ENCODE measurements around the gene BRIP1. TPM values are rescaled to one million over a fixed set of nuclear protein-coding genes. Genes with fewer than 3 reads are reported as not detected.

BRIP1 gene
- polyA plus RNA-seq, 1 of the 3 experiments (the other 2 are of a cell fraction) = 2.0 TPM

DNA sequence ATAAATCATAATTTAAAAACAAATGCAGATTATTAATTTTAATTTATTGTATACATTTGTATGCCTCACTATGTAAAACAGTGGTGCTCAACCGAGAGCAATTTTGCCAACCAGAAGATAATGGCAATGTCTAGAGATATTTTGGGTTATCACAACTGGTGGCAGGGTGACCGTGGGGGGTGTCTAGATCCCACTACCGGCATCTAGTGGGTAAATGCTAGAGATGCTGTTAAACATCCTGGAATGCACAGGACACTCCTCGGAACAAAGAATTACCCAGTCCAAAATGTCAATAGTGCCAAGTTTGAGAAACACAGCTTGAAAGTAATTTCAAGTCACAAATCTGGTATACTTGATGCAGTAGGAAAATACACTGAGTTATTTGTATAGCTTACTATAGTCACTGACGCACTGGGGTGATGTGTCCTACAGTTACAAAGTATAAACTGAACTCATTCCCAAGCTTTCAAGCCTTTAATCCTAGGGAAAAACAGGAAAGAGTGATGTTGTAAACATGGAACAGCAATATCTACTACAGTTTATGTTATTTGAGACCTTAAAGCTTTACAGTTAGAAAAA, 133.5 kb downstream of the BRIP1 start (continued):
- TF ChIP-seq, protein P1, sequence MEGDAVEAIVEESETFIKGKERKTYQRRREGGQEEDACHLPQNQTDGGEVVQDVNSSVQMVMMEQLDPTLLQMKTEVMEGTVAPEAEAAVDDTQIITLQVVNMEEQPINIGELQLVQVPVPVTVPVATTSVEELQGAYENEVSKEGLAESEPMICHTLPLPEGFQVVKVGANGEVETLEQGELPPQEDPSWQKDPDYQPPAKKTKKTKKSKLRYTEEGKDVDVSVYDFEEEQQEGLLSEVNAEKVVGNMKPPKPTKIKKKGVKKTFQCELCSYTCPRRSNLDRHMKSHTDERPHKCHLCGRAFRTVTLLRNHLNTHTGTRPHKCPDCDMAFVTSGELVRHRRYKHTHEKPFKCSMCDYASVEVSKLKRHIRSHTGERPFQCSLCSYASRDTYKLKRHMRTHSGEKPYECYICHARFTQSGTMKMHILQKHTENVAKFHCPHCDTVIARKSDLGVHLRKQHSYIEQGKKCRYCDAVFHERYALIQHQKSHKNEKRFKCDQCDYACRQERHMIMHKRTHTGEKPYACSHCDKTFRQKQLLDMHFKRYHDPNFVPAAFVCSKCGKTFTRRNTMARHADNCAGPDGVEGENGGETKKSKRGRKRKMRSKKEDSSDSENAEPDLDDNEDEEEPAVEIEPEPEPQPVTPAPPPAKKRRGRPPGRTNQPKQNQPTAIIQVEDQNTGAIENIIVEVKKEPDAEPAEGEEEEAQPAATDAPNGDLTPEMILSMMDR (IDR thresholded peaks at IDR 0.05) = no peak
- TF ChIP-seq POLR2AphosphoS5 (IDR thresholded peaks at IDR 0.05; ENCODE audit: low read depth, low read length) = no peak
- no peak for TF ChIP-seq FOXJ3 (CRISPR knock-in tag; IDR thresholded peaks at IDR 0.05)
- no peak for TF ChIP-seq RFX5 (IDR thresholded peaks at IDR 0.05; ENCODE audit: low read length)
- no peak for TF ChIP-seq NFIC (IDR thresholded peaks at IDR 0.05; ENCODE audit: borderline replicate concordance)
- TF ChIP-seq RXRA (IDR thresholded peaks at IDR 0.05; ENCODE audit: borderline replicate concordance, low read depth) = no peak
- TF ChIP-seq RAD21 (IDR thresholded peaks at IDR 0.05; ENCODE audit: low read length) = no peak
- no peak for TF ChIP-seq MXI1 (IDR thresholded peaks at IDR 0.05; ENCODE audit: low read depth, low read length)
- TF ChIP-seq YY1 (IDR thresholded peaks at IDR 0.05; ENCODE audit: low read depth) = no peak
- no peak for TF ChIP-seq CHD2 (IDR thresholded peaks at IDR 0.05; ENCODE audit: low read length, partially characterized antibody)
- TF ChIP-seq EP300 (IDR thresholded peaks at IDR 0.05; ENCODE audit: borderline replicate concordance in 1 of 2, low read depth in 1 of 2, low read length in 1 of 2) = no peak
- no peak for TF ChIP-seq TAF1 (IDR thresholded peaks at IDR 0.05; ENCODE audit: borderline replicate concordance, low read depth, low read length)
- TF ChIP-seq, protein P2, sequence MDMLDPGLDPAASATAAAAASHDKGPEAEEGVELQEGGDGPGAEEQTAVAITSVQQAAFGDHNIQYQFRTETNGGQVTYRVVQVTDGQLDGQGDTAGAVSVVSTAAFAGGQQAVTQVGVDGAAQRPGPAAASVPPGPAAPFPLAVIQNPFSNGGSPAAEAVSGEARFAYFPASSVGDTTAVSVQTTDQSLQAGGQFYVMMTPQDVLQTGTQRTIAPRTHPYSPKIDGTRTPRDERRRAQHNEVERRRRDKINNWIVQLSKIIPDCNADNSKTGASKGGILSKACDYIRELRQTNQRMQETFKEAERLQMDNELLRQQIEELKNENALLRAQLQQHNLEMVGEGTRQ (IDR thresholded peaks at IDR 0.05; ENCODE audit: borderline replicate concordance, low read depth, low read length) = no peak

DNA sequence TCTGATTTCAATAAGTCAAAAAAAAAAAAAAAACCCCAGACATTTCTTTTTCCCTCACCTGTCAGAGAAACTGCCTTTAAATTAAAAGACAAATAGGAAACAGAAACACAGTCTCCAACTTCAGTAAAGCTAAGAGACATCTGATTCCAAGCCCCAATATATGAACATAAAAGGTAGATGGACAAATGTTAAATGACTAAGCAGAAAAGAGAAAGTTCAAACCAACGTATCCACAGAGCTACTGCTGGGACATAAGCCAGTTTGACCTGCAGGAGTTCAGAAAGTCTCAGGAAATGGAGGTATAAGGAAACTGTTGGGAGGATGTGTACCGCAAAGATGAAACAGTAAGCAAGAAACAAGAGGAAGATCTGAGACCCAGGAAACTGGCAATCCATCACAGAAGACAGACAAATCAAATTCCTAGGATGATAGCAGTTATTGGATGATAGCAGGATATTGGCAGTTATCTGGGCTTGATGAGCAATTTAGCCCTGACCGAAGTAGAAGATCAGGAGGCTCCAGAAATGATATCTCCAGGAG, 135.0 kb downstream of the BRIP1 start:
- Histone ChIP-seq H3K9me3 (no peaks in the 10 kb centered on the region), H2AFZ (ENCODE audit: low read depth) (no peak overlapping the region), H3K36me3 (replicated peaks in 1 of 2; ENCODE audit: control insufficient read depth in 1 of 2, insufficient read depth in 2 of 2, low read length in 1 of 2) (peaks cover 7 to 27% of the 10 kb centered on the region in 2 experiments), H3K4me1 (ENCODE audit: control insufficient read depth in 1 of 2, insufficient read depth in 2 of 2, low read depth in 1 of 2, low read length in 1 of 2) (no peaks in the 10 kb centered on the region), H3K4me2 (no peak overlapping the region), H3K79me2 (ENCODE audit: insufficient read depth) (no peaks in the 10 kb centered on the region), H3K4me3 (ENCODE audit: low read depth in 2 of 2, low read length in 1 of 2) (no peak overlapping the region), H3K9ac (no peak overlapping the region), H3F3A (replicated peaks; ENCODE audit: insufficient read depth) (no peaks in the 10 kb centered on the region), H4K20me1 (ENCODE audit: insufficient read depth) (no peaks in the 10 kb centered on the region), H3K27ac (ENCODE audit: low read depth in 2 of 2, low read length in 1 of 2) (no peak overlapping the region), H3K27me3 (ENCODE audit: insufficient read depth) (no peaks in the 10 kb centered on the region), H3K9me2 (no peaks in the 10 kb centered on the region)
- TF ChIP-seq NFIC (IDR thresholded peaks at IDR 0.05; ENCODE audit: borderline replicate concordance) = no peak
- no peak for TF ChIP-seq JUND (IDR thresholded peaks at IDR 0.05)
- TF ChIP-seq, protein P1 (IDR thresholded peaks at IDR 0.05) = no peak
- no peak for TF ChIP-seq MXI1 (IDR thresholded peaks at IDR 0.05; ENCODE audit: low read depth, low read length)
- TF ChIP-seq EZH2phosphoT487 (IDR thresholded peaks at IDR 0.05; ENCODE audit: borderline replicate concordance, low read depth) = no peak
- no peak for TF ChIP-seq YY1 (IDR thresholded peaks at IDR 0.05; ENCODE audit: low read depth)
- TF ChIP-seq, protein P3, sequence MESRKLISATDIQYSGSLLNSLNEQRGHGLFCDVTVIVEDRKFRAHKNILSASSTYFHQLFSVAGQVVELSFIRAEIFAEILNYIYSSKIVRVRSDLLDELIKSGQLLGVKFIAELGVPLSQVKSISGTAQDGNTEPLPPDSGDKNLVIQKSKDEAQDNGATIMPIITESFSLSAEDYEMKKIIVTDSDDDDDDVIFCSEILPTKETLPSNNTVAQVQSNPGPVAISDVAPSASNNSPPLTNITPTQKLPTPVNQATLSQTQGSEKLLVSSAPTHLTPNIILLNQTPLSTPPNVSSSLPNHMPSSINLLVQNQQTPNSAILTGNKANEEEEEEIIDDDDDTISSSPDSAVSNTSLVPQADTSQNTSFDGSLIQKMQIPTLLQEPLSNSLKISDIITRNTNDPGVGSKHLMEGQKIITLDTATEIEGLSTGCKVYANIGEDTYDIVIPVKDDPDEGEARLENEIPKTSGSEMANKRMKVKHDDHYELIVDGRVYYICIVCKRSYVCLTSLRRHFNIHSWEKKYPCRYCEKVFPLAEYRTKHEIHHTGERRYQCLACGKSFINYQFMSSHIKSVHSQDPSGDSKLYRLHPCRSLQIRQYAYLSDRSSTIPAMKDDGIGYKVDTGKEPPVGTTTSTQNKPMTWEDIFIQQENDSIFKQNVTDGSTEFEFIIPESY (IDR thresholded peaks at IDR 0.05; ENCODE audit: borderline replicate concordance, low read depth) = no peak
- TF ChIP-seq RFX5 (IDR thresholded peaks at IDR 0.05; ENCODE audit: low read length) = no peak
- no peak for TF ChIP-seq GABPA (IDR thresholded peaks at IDR 0.05; ENCODE audit: low read depth)
- TF ChIP-seq FOSL2 (IDR thresholded peaks at IDR 0.05; ENCODE audit: borderline replicate concordance, low read depth) = no peak
- TF ChIP-seq MEF2A (IDR thresholded peaks at IDR 0.05; ENCODE audit: borderline replicate concordance, low read depth) = no peak
- no peak for TF ChIP-seq TEAD4 (IDR thresholded peaks at IDR 0.05; ENCODE audit: borderline replicate concordance, insufficient read depth)
- TF ChIP-seq RCOR1 (IDR thresholded peaks at IDR 0.05; ENCODE audit: low read length) = no peak
- TF ChIP-seq CHD2 (IDR thresholded peaks at IDR 0.05; ENCODE audit: low read length, partially characterized antibody) = no peak
- TF ChIP-seq TCF12 (IDR thresholded peaks at IDR 0.05) = no peak
- 86% methylated on average over 3 of the region's 3 CpGs for WGBS (ENCODE audit: low lambda C conversion rate)
- POLR2A ChIA-PET = no interaction called here
- DNase-seq = no peak
- CTCF ChIA-PET = interaction anchor here (0.6 to 1.4 kb wide), 2 partner anchors 10 to 409 kb away, joined by 3 read pairs; no protein-coding TSS in a partner anchor

Measured in SK-N-SH (cell line).